Neural crest cell (in vitro differentiated cells): ENCODE results near the gene MROH2A. TPM values are rescaled to one million over a fixed set of nuclear protein-coding genes. Genes with fewer than 3 reads are reported as not detected.

Source experiments
- DNase-seq: peaks from one replicate; pipeline ENCODE4 v3.0.0; 2021; ENCODE audit warnings: low read depth, mixed read lengths, low spot score
- H3K27ac Mint-ChIP-seq: one replicate; pipeline ENCODE4 v1.8.0; 2021; ENCODE audit warnings: mild to moderate bottlenecking, mixed read lengths; ENCODE audit not compliant: unreplicated experiment
- H3K27me3 Mint-ChIP-seq: 2 replicates; pipeline ENCODE4 v1.8.0; 2021; ENCODE audit warnings: low read depth, mild to moderate bottlenecking, mixed read lengths
- H3K36me3 Mint-ChIP-seq: 2 replicates; pipeline ENCODE4 v1.8.0; 2021; ENCODE audit warnings: low read depth, mild to moderate bottlenecking, mixed read lengths
- H3K4me1 Mint-ChIP-seq: 2 replicates; pipeline ENCODE4 v1.8.0; 2021; ENCODE audit warnings: mixed read lengths
- H3K4me3 Mint-ChIP-seq: one replicate; pipeline ENCODE4 v1.8.0; 2021; ENCODE audit warnings: mild to moderate bottlenecking, mixed read lengths
- H3K9me3 Mint-ChIP-seq: 2 replicates; pipeline ENCODE4 v1.8.0; 2021; ENCODE audit warnings: mixed read lengths
- CTCF ChIP-seq: fragments of 200-600 bp; sonication (generic); conservative IDR thresholded peaks from 2 replicates; pipeline ENCODE4 v1.5.0; 2021; ENCODE audit warnings: antibody characterized with exemption, mild to moderate bottlenecking
- total RNA-seq: library from RNA; stranded (reverse); gene quantifications from 2 replicates; pipeline ENCODE4 v1.2.1, GENCODE V29; 2021

Gene MROH2A
- total RNA-seq, 1 donor from 2014 or later: not detected

DNA sequence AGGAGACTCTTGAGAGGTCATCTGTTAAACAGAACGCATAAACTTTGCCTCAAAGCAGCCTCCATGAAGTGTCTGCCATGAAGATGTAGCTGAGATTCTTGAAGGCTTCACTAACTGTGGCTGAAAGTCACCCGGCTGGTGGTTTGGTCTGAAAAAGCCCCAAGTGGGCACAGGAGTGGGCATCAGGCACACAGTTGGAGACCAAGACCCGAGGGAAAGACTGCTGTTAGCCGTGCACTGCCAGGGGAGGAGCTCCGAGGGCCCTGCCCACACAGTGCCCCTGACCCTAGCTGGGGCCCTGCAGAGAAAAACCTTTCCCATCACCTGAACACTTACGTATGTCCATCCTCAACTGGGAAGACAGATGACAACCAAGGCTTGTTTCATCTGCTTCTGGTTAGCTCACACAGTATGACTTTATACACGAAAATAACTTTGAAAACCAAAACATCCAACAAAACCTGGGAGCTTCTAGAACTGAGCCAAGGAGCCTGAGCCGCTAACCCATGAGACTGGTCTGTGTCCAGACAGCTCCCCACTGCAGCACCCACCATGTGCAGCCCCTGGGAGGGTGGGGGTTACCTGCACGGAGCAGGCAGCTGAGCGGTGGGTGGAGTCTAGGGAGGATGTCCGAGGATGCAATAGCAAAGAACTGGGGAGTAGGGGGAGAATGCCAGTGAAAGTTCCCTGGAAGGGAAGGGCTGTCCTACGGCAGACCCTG, 60.8 kb downstream of the MROH2A start:
- no peak overlapping the region for H3K4me3 Mint-ChIP-seq
- H3K27ac Mint-ChIP-seq: peak overlapping the region; percentile 85
- DNase-seq: no peak
- H3K4me1 Mint-ChIP-seq: peaks cover 19% of the 10 kb centered on the region
- H3K36me3 Mint-ChIP-seq: peaks cover 49% of the 10 kb centered on the region
- H3K27me3 Mint-ChIP-seq: no peaks in the 10 kb centered on the region
- TF ChIP-seq CTCF: no peak
- no peaks in the 10 kb centered on the region for H3K9me3 Mint-ChIP-seq

GRCh38 chr2:233839447-233839820, 61.3 kb downstream of the MROH2A start:
- peaks cover 53% of the 10 kb centered on the region for H3K36me3 Mint-ChIP-seq
- H3K4me1 Mint-ChIP-seq: peaks cover 19% of the 10 kb centered on the region
- H3K9me3 Mint-ChIP-seq: no peaks in the 10 kb centered on the region
- TF ChIP-seq CTCF: no peak
- H3K27ac Mint-ChIP-seq: no peak overlapping the region
- H3K4me3 Mint-ChIP-seq: no peak overlapping the region
- DNase-seq: no peak
- no peaks in the 10 kb centered on the region for H3K27me3 Mint-ChIP-seq

GRCh38 chr2:233840520-233840919, 62.4 kb downstream of the MROH2A start:
- Mint-ChIP-seq H3K4me3 (no peak overlapping the region), H3K36me3 (peaks cover 45% of the 10 kb centered on the region), H3K4me1 (peaks cover 19% of the 10 kb centered on the region), H3K27me3 (no peaks in the 10 kb centered on the region), H3K9me3 (no peaks in the 10 kb centered on the region), H3K27ac (no peak overlapping the region)
- TF ChIP-seq CTCF: no peak
- no peak for DNase-seq

DNA sequence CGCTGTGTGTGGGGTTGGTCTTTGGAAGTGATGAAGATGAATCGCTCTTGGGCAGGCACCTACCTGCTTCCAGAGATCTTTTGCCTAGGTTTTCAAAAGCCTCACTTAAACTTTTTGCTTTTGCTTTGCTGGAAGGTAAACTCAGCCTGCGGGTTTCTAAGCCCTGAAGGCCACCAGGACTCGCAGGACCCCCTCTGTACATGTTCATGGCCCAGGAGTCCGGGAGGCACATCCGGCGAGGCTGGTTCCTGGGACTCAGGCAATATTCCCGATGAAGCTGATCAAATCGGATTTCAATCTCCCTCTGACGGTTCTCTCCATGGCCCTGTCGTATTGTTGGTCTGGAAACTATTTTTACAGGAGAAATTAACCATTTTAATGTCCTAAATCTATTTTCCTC, 63.1 kb downstream of the MROH2A start:
- H3K27ac Mint-ChIP-seq: no peak overlapping the region
- TF ChIP-seq CTCF: no peak
- peaks cover 19% of the 10 kb centered on the region for H3K4me1 Mint-ChIP-seq
- peaks cover 47% of the 10 kb centered on the region for H3K36me3 Mint-ChIP-seq
- no peaks in the 10 kb centered on the region for H3K27me3 Mint-ChIP-seq
- H3K9me3 Mint-ChIP-seq: no peaks in the 10 kb centered on the region
- no peak overlapping the region for H3K4me3 Mint-ChIP-seq
- no peak for DNase-seq

DNA sequence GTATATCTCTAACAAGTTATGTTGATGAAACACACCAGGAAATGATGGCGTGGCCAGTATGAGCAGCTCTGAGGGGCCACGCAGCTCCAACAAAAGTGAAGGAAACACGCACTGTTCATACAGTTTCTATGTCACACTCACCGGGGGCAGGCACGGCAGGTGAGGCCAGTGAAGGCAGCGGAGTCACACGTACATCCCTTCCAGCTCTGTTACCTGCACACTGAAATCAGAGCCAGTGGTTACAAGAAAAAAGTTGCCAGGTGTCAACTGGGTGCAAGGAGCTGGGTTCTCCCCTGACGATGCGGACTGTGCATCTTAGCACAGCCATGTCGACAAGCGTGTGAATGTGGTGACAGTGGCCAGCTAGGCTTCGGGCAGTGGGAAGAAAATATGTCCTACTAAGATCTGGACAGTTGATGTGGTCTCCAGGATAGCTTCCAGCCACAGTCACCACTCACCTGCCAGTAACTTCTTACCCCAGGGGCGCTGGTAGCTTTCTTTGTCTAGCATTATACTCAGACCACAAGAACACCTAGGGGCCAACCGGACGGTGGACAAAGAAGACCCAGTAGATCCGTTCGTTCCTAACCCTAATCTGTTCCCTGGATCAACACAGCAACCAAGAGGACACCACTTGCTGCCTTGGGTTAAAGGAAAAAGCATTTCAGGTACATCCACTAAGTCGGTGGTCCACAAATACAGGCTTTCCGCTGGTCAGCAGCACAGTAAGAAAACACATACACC, 66.1 kb downstream of the MROH2A start:
- no peak overlapping the region for H3K27ac Mint-ChIP-seq
- no peak overlapping the region for H3K4me3 Mint-ChIP-seq
- no peak for DNase-seq
- H3K4me1 Mint-ChIP-seq: peaks cover 20% of the 10 kb centered on the region
- H3K9me3 Mint-ChIP-seq: no peaks in the 10 kb centered on the region
- peaks cover 42% of the 10 kb centered on the region for H3K36me3 Mint-ChIP-seq
- no peaks in the 10 kb centered on the region for H3K27me3 Mint-ChIP-seq
- TF ChIP-seq CTCF: no peak
